LHCN-M2 (cell line): ENCODE measurements around the gene C2orf49. TPM values are rescaled to one million over a fixed set of nuclear protein-coding genes. Genes with fewer than 3 reads are reported as not detected.

Source experiments
- DNase-seq: peaks from one replicate; pipeline ENCODE4 v3.0.0-alpha.2; 2012; ENCODE audit warnings: low read depth
- total RNA-seq: library from RNA; depleted of rRNA; stranded (reverse); fragments of >200 nt; gene quantifications from 2 replicates; pipeline ENCODE4 v1.2.3, GENCODE V29; 2014

The C2orf49 gene
- total RNA-seq, 1 experiment from 2014 or later: 22.0 TPM

GRCh38 chr2:105361102-105361889, 24.0 kb downstream of the C2orf49 start:
- DNase-seq: no peak

- no peak for DNase-seq
Measured at GRCh38 chr2:105362862-105363591, 25.7 kb downstream of the C2orf49 start.

- DNase-seq: no peak
Measured at GRCh38 chr2:105364436-105365139, 27.2 kb downstream of the C2orf49 start.

- no peak for DNase-seq
Measured at GRCh38 chr2:105365206-105365605, 27.9 kb downstream of the C2orf49 start.

- no peak for DNase-seq
Measured at GRCh38 chr2:105368759-105369408, 31.5 kb downstream of the C2orf49 start.

GRCh38 chr2:105369777-105370690, 32.7 kb downstream of the C2orf49 start:
- DNase-seq: no peak

- DNase-seq: no peak
Measured at GRCh38 chr2:105371156-105371555, 33.8 kb downstream of the C2orf49 start.

- no peak for DNase-seq
Measured at GRCh38 chr2:105371810-105372209, 34.5 kb downstream of the C2orf49 start.

GRCh38 chr2:105373344-105373781, 36.0 kb downstream of the C2orf49 start:
- no peak for DNase-seq

GRCh38 chr2:105373895-105374401, 36.6 kb downstream of the C2orf49 start:
- DNase-seq: no peak

GRCh38 chr2:105375001-105375561, 37.7 kb downstream of the C2orf49 start:
- DNase-seq: peak; percentile 88

- DNase-seq: no peak
Measured at GRCh38 chr2:105376010-105376409, 38.7 kb downstream of the C2orf49 start.

GRCh38 chr2:105376789-105377240, 39.5 kb downstream of the C2orf49 start:
- peak; percentile 71 for DNase-seq

GRCh38 chr2:105377871-105378270, 40.5 kb downstream of the C2orf49 start:
- DNase-seq: peak; percentile 43

GRCh38 chr2:105378276-105378840, 41.0 kb downstream of the C2orf49 start:
- no peak for DNase-seq

- no peak for DNase-seq
Measured at GRCh38 chr2:105378921-105379383, 41.6 kb downstream of the C2orf49 start.

- DNase-seq: no peak
Measured at GRCh38 chr2:105379741-105380186, 42.4 kb downstream of the C2orf49 start.

- DNase-seq: no peak
Measured at GRCh38 chr2:105380432-105381100, 43.2 kb downstream of the C2orf49 start.
